OCI-LY7 (cell line): ENCODE measurements around the gene CEND1. TPM values are rescaled to one million over a fixed set of nuclear protein-coding genes. Genes with fewer than 3 reads are reported as not detected.

Experiments
- BruUV-seq: library from RNA; stranded (reverse); fragments of 400-500 nt; replicated peaks from 2 replicates; lab custom pipeline; 2021; lab: Mats Ljungman, UMichigan
- CTCF ChIA-PET: fragments of 300-600 bp; sonication (Branson Sonifier 250); formaldehyde crosslinking; loops from one replicate; lab custom pipeline; 2022; ENCODE audit warnings: antibody characterized with exemption; ENCODE audit not compliant: unreplicated experiment; lab: Charles Lee
- POLR2A ChIA-PET: fragments of 300-600 bp; sonication (Branson Sonifier 250); formaldehyde crosslinking; loops from one replicate; lab custom pipeline; 2022; ENCODE audit warnings: antibody characterized with exemption; lab: Charles Lee
- DNase-seq: peaks from one replicate; pipeline ENCODE4 v3.0.0-alpha.2; 2015; ENCODE audit warnings: low spot score
- H2AFZ ChIP-seq: fragments of 200-600 bp; sonication (generic), shearing (Covaris generic); 2 replicates; pipeline ENCODE4 v1.6.1; 2014; ENCODE audit warnings: mild to moderate bottlenecking, antibody characterized with exemption, low read length, moderate library complexity
- H3K27ac ChIP-seq: fragments of 200-600 bp; sonication (generic); 2 replicates; pipeline ENCODE4 v1.5.1; 2014; ENCODE audit warnings: mixed run types, low read depth, mild to moderate bottlenecking, moderate library complexity, low read length, inconsistent platforms; ENCODE audit not compliant: poor library complexity, severe bottlenecking
- H3K36me3 ChIP-seq: fragments of 200-600 bp; sonication (generic); 2 replicates; pipeline ENCODE4 v1.6.1; 2014; ENCODE audit warnings: mild to moderate bottlenecking, antibody characterized with exemption, low read length, moderate library complexity, mixed read lengths; ENCODE audit not compliant: insufficient read depth
- H3K4me1 ChIP-seq: fragments of 200-600 bp; sonication (generic); 2 replicates; pipeline ENCODE4 v1.5.1; 2014; ENCODE audit warnings: mild to moderate bottlenecking, low read length; ENCODE audit not compliant: insufficient read depth, poor library complexity, severe bottlenecking
- H3K4me2 ChIP-seq: fragments of 200-600 bp; sonication (generic); 2 replicates; pipeline ENCODE4 v1.6.1; 2014; ENCODE audit warnings: mild to moderate bottlenecking, low read length
- H3K4me3 ChIP-seq: fragments of 200-600 bp; sonication (generic); 2 replicates; pipeline ENCODE4 v1.5.1; 2014; ENCODE audit warnings: mild to moderate bottlenecking, low read depth, low read length; ENCODE audit not compliant: poor library complexity, severe bottlenecking
- H3K79me2 ChIP-seq: fragments of 200-600 bp; sonication (generic); 2 replicates; pipeline ENCODE4 v1.6.1; 2016; ENCODE audit warnings: low read depth, mild to moderate bottlenecking, low read length, moderate library complexity, mixed read lengths; ENCODE audit not compliant: insufficient read depth
- H3K9me2 ChIP-seq: fragments of 200-600 bp; sonication (generic); 2 replicates; pipeline ENCODE4 v1.6.1; 2016; ENCODE audit warnings: mild to moderate bottlenecking, low read length, mixed read lengths; ENCODE audit not compliant: insufficient read depth
- H3K9me3 ChIP-seq: fragments of 200-600 bp; sonication (generic); 2 replicates; pipeline ENCODE4 v1.6.1; 2014; ENCODE audit warnings: mild to moderate bottlenecking, mixed run types, low read length, mixed read lengths
- H4K20me1 ChIP-seq: fragments of 200-600 bp; sonication (generic); 2 replicates; pipeline ENCODE4 v1.6.1; 2014; ENCODE audit warnings: mild to moderate bottlenecking, antibody characterized with exemption, low read length, moderate library complexity, mixed read lengths; ENCODE audit not compliant: insufficient read depth
- CTCF ChIP-seq: fragments of 200-600 bp; sonication (generic); conservative IDR thresholded peaks from 2 replicates; pipeline ENCODE4 v1.5.1; 2014; ENCODE audit warnings: mild to moderate bottlenecking, antibody characterized with exemption, low read length, moderate library complexity, mixed read lengths
- EZH2phosphoT487 ChIP-seq: fragments of 200-600 bp; sonication (generic); IDR thresholded peaks from 2 replicates; pipeline ENCODE4 v1.6.1; 2018; ENCODE audit warnings: low read depth, borderline replicate concordance, mild to moderate bottlenecking, mixed run types, antibody characterized with exemption, low read length, moderate library complexity, mixed read lengths
- intact Hi-C: fragments of 100-400 bp; cut with micrococcal nuclease; formaldehyde crosslinking; loops from one replicate; pipeline ENCODE4 v1.10.0; 2022; ENCODE audit not compliant: unreplicated experiment
- total RNA-seq, 2 experiments: library from RNA; depleted of rRNA in 1 of 2; stranded (reverse); fragments of >200 nt in 1 of 2; shearing (Covaris generic) in 1 of 2; gene quantifications; 2 replicates each; pipeline ENCODE4 v1.2.3, GENCODE V29; 2014 to 2022

Gene CEND1
- total RNA-seq, 2 experiments from 2014 or later: 17.5 to 32.5 TPM

- no peak for DNase-seq
- no TSS peak for BruUV-seq
- no peak overlapping the region for H3K4me2 ChIP-seq
- intact Hi-C loops: no loop called here
- peaks cover 98% of the 10 kb centered on the region for H3K36me3 ChIP-seq
- no peak overlapping the region for H3K27ac ChIP-seq
- H2AFZ ChIP-seq: no peak overlapping the region
- no peak overlapping the region for H3K4me3 ChIP-seq
- no peak for TF ChIP-seq CTCF
- no peak for TF ChIP-seq EZH2phosphoT487
- peaks cover 4% of the 10 kb centered on the region; the same call in 1 of the 2 replicates for H4K20me1 ChIP-seq
- H3K9me3 ChIP-seq: no peaks in the 10 kb centered on the region
- H3K79me2 ChIP-seq: peaks cover 12% of the 10 kb centered on the region
- H3K9me2 ChIP-seq: no peaks in the 10 kb centered on the region
- ChIA-PET POLR2A (interaction anchor here (1.0 kb wide), 1 partner anchor 12 kb away, joined by 3 read pairs; no protein-coding TSS in a partner anchor), CTCF (no interaction called here)
- no peaks in the 10 kb centered on the region for H3K4me1 ChIP-seq
Observed at GRCh38 chr11:760236-760635, 29.7 kb downstream of the CEND1 start.

- Histone ChIP-seq H3K4me2 (peak overlapping the region; percentile 97), H2AFZ (no peak overlapping the region), H3K9me3 (no peaks in the 10 kb centered on the region), H3K9me2 (no peaks in the 10 kb centered on the region), H3K4me3 (peak overlapping the region; percentile 93), H3K4me1 (peaks cover 22% of the 10 kb centered on the region), H3K79me2 (peaks cover 68% of the 10 kb centered on the region), H3K27ac (no peak overlapping the region), H4K20me1 (peaks cover 6% of the 10 kb centered on the region; the same call in 1 of the 2 replicates), H3K36me3 (peaks cover 31% of the 10 kb centered on the region)
- BruUV-seq: no TSS peak
- ChIA-PET CTCF (interaction anchor here (1.4 kb wide), 1 partner anchor 14 kb away, joined by 4 read pairs; no protein-coding TSS in a partner anchor), POLR2A (interaction anchor here (0.6 kb wide), 1 partner anchor 16 kb away, joined by 3 read pairs; no protein-coding TSS in a partner anchor)
- intact Hi-C loops: loop anchor here (5.0 kb wide), 1 partner anchor 48 kb away; the partner anchor contains the start of gene SLC25A22
- TF ChIP-seq CTCF: no peak
- no peak for TF ChIP-seq EZH2phosphoT487
- DNase-seq: no peak
Observed at GRCh38 chr11:749731-750130, 40.2 kb downstream of the CEND1 start.

GRCh38 chr11:748007-748359 is 41.9 kb downstream of the CEND1 start:
- POLR2A ChIA-PET: interaction anchor here (0.8 to 1.9 kb wide), 7 partner anchors 9 to 73 kb away, joined by 3 to 7 read pairs (median 5); partner anchors contain the start of gene TMEM80
- no TSS peak for BruUV-seq
- H3K4me1 ChIP-seq: peaks cover 22% of the 10 kb centered on the region
- no peaks in the 10 kb centered on the region for H3K9me3 ChIP-seq
- peaks cover 6% of the 10 kb centered on the region; the same call in 1 of the 2 replicates for H4K20me1 ChIP-seq
- H3K27ac ChIP-seq: peak overlapping the region; percentile 68
- H2AFZ ChIP-seq: no peak overlapping the region; the same call in 1 of the 2 replicates
- DNase-seq: no peak
- CTCF ChIA-PET: interaction anchor here (0.6 to 1.2 kb wide), 2 partner anchors 22 to 34 kb away, joined by 3 to 4 read pairs; no protein-coding TSS in a partner anchor
- peak overlapping the region; percentile 97 for H3K4me2 ChIP-seq
- no peak for TF ChIP-seq CTCF
- TF ChIP-seq EZH2phosphoT487: no peak
- H3K36me3 ChIP-seq: peaks cover 31% of the 10 kb centered on the region
- H3K4me3 ChIP-seq: peak overlapping the region; percentile 93
- intact Hi-C loops: loop anchor here (5.0 kb wide), 1 partner anchor 49 kb away; the partner anchor contains the start of gene SLC25A22
- no peaks in the 10 kb centered on the region for H3K9me2 ChIP-seq
- H3K79me2 ChIP-seq: peaks cover 56% of the 10 kb centered on the region
